Measurements from ENCODE around the gene RIMKLA.

The RIMKLA gene

GRCh38 chr1:42380586-42381279 lies at the start of gene RIMKLA:
RIMKLA (plus strand) TSS chr1:42380792; CDS start chr1:42380935, 143 bp downstream.
- peak; percentile 88 to 93 for DNase-seq

- DNase-seq = no peak
Measured at GRCh38 chr1:42332877-42333276, 47.7 kb upstream of the RIMKLA start.

- no peak for DNase-seq
Measured at GRCh38 chr1:42333662-42334239, 46.8 kb upstream of the RIMKLA start.

- DNase-seq = peak; percentile 44 to 83
Measured at GRCh38 chr1:42334240-42335049, 46.1 kb upstream of the RIMKLA start.

- DNase-seq = peak; percentile 97 to 99
Measured at GRCh38 chr1:42335050-42335808, 45.4 kb upstream of the RIMKLA start, which contains the start of gene FOXJ3. FOXJ3 (minus strand) TSS chr1:42335235; CDS start chr1:42311093, 24,142 bp downstream.

- DNase-seq = peak; percentile 81 to 97
Measured at GRCh38 chr1:42335809-42336518, 44.6 kb upstream of the RIMKLA start.

- no peak for DNase-seq
Measured at GRCh38 chr1:42336978-42337377, 43.6 kb upstream of the RIMKLA start.

GRCh38 chr1:42340093-42340492 lies 40.5 kb upstream of the RIMKLA start:
- DNase-seq = peak; percentile 99 to 100

GRCh38 chr1:42340901-42341300 lies 39.7 kb upstream of the RIMKLA start:
- peak; percentile 76 to 94 for DNase-seq

- no peak for DNase-seq
Measured at GRCh38 chr1:42343049-42343448, 37.5 kb upstream of the RIMKLA start.

GRCh38 chr1:42348498-42348897 lies 32.1 kb upstream of the RIMKLA start:
- no peak for DNase-seq

- no peak for DNase-seq
Measured at GRCh38 chr1:42350086-42350485, 30.5 kb upstream of the RIMKLA start.

- DNase-seq = no peak
Measured at GRCh38 chr1:42358791-42359190, 21.8 kb upstream of the RIMKLA start.

GRCh38 chr1:42359466-42359865 lies 21.1 kb upstream of the RIMKLA start:
- DNase-seq = no peak

- DNase-seq = no peak
Measured at GRCh38 chr1:42364089-42364488, 16.5 kb upstream of the RIMKLA start.

- no peak for DNase-seq
Measured at GRCh38 chr1:42364542-42364941, 16.1 kb upstream of the RIMKLA start.

GRCh38 chr1:42365118-42365517 lies 15.5 kb upstream of the RIMKLA start:
- no peak for DNase-seq

- DNase-seq = no peak
Measured at GRCh38 chr1:42368096-42368795, 12.3 kb upstream of the RIMKLA start.

GRCh38 chr1:42369471-42369870 lies 11.1 kb upstream of the RIMKLA start:
- no peak for DNase-seq

GRCh38 chr1:42370876-42371549 lies 9.6 kb upstream of the RIMKLA start:
- no peak for DNase-seq

GRCh38 chr1:42372796-42373195 lies 7.8 kb upstream of the RIMKLA start:
- no peak for DNase-seq

Measured in NCI-H2081 (cell line).